HG03354 (cell line): Measurements from ENCODE around the gene SPATA6.

ENCODE experiments used
- ATAC-seq: cut with Tn5 transposase; IDR thresholded peaks from one replicate; pipeline ENCODE4 v1.9.1; 2021; ENCODE audit warnings: mild to moderate bottlenecking; ENCODE audit not compliant: unreplicated experiment, poor library complexity, severe bottlenecking

SPATA6 gene

DNA sequence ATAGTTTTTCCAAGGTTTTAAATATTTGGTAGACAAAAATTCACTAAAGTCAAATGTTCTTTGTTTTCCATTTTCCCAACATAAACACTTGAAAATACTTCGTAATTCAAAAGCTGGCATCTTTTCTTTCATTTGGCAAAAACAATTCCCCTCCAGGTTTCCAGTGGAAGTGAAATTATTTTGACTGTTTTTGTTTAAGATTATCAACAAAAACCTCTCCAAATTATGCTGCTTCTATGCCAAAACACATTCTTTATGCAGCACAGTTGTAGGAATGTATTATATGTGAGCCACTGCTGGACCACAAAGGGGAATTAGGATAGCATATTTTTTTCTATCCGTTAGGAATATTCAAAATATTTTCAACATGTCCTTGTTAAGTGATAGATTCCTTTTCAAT, 205.4 kb downstream of the SPATA6 start:
- no peak for ATAC-seq

- ATAC-seq: no peak
These were observed 209.0 kb downstream of the SPATA6 start for GRCh38 chr1:48263041-48263440.

DNA sequence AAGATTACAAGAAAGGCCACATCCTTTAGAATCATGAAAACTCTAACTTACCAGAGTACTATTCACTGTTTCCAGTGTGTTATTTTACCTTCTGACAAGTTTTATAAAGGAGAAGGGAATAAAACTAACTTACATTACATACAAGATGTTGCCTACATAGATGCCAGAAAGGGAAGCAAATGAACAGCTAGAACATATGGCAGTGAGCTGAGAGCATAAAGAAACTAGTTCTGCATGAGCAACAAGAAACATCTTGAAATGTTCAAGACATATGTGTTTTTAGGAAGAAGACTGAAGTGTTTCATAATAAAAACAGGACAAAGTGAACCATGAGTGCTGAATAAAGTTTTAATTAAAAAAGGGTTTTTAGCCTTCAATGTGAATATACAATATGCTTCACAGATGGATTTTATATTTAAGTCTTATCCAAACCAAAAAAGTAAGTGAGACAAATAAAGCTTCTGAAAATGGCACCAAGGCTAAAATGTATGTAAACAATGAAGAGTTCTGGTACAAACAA, 210.1 kb downstream of the SPATA6 start:
- ATAC-seq: no peak

DNA sequence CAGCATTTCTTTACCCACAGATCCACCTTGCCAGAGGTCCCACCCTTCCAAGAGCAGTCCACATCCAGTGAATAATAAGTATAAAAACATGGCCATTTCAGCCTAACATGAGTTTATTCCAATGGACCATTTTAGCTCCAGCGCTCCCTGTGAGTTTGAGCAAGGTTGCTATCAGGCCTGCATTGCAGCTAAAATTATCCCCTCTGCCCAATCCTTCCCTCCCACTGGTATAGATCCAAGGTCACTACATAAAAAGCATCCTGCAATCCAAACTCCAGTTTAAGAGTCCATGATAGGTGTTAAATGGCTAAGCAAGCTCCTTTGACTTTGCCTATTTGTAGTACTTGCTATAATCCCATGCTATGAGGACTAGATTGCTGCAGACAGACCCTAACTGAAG, 213.9 kb downstream of the SPATA6 start:
- ATAC-seq: no peak

DNA sequence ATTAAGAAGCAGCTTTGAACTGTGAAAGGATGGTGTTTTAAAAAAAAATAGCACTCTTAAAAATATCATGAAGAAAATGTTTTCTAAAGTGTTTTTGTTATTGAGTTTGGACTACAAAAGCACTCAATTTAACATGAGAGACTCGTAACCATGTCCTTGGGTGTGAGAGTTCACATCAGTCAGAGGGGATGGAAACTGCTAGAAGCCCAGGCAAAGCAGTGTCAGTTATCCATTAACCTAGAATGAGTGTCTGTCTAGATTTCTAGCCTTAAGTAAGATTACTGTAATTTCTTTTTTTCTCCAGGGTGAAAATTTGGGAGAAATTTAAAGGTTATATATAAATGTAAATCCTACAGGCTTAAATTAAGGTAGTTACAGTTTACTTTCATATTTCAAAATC, 217.8 kb downstream of the SPATA6 start:
- no peak for ATAC-seq

DNA sequence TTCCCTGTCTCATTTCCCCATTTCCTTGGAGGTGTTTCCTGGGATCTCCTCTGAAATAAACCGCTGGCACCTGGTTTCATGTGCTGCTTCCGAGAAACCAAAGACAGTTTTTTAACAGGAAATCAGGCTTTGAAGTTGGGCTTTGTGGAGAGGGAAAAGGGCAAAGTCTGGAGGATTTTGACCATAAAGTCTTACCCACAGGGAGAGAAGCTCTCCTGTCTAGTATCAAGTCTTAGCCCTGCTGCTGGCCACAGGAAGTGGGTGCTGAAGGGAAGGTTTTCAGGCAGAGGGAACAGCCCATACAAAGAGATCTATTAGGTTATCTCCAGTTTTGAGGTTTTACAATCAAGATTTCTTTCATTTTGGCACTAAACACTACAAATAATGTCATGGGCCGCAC, 220.2 kb downstream of the SPATA6 start:
- no peak for ATAC-seq

- no peak for ATAC-seq
These were observed 220.7 kb downstream of the SPATA6 start for GRCh38 chr1:48251323-48251722.

GRCh38 chr1:48250572-48250971, 221.4 kb downstream of the SPATA6 start:
- ATAC-seq: no peak

- no peak for ATAC-seq
These were observed 222.1 kb downstream of the SPATA6 start for GRCh38 chr1:48249868-48250267.

GRCh38 chr1:48248356-48248755, 223.6 kb downstream of the SPATA6 start:
- ATAC-seq: no peak

DNA sequence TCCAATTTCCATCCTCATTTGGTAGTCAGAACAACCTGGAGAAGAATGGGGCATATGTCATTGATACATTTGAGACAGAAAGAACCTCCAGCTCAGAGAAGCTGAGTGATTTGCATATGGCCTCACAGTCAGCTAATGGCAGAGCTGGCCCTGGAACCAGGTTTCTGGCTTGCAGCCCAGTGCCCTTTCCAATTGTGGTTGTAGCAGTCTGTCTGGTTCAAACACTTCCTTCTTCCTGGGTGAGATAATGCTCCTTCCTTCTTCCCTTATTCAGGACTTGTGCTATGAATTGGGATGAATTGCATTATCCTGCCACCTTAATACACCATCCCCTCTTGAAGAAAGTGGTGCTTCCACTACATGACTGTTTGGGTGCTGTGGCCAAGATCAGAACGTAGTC, 225.3 kb downstream of the SPATA6 start:
- no peak for ATAC-seq
